Skin of body (tissue), 2 donors: ENCODE results near the gene SPRY2. TPM values are rescaled to one million over a fixed set of nuclear protein-coding genes. Genes with fewer than 3 reads are reported as not detected.
"Not testable (repeated sequence)": the region's sequence is repeated elsewhere in the genome, so short reads cannot be mapped to it uniquely, and the experiment has no call there.

Experiments used
- DNase-seq: peaks from one replicate; lab custom pipeline; 2025; lab: John Stamatoyannopoulos, UW
- total RNA-seq: library from RNA; depleted of rRNA; stranded (reverse); fragments of >200 nt; gene quantifications from one replicate; pipeline ENCODE4 v1.2.3, GENCODE V29; 2014

The SPRY2 gene
- total RNA-seq, 1 donor from 2014 or later = 22.0 TPM

DNA sequence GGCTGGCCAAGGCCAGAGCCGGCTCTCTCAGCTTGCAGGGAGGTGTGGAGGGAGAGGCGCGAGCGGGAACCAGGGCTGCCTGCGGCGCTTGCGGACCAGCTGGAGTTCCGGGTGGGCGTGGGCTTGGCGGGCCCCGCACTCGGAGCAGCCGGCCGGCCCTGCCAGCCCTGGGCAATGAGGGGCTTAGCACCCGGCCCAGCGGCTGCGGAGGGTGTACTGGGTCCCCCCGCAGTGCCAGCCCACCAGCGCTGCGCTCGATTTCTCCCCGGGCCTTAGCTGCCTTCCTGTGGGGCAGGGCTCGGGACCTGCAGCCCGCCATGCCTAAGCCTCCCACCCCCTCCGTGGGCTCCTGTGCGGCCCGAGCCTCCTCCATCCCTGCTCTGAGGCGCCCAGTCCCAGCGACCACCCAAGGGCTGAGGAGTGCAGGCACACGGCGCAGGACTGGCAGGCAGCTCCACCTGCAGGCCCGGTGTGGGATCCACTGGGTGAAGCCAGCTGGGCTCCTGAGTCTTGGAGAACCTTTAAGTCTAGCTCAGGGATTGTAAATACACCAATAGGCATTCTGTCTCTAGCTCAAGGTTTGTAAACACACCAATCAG is 14.7 kb upstream of the SPRY2 start:
- DNase-seq = not testable (repeated sequence)

DNA sequence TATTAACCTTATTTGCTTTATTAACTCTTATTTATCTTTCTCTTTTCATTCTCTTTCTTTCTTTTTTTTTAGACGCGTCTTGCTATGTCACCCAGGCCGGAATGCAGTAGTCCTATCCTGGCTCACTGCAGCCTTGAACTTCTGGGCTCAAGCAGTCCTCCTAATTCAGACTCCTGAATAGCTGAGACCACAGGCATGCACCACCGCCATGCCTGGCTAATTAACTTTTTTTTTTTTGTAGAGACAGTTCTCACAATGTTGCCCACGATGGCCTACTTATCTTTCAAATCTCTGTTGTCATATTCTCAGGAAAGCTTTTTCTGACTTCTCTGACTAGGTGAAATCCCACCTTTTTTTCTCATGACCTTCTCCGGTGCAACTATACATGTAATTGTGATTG is 7.8 kb upstream of the SPRY2 start:
- DNase-seq = no peak

DNA sequence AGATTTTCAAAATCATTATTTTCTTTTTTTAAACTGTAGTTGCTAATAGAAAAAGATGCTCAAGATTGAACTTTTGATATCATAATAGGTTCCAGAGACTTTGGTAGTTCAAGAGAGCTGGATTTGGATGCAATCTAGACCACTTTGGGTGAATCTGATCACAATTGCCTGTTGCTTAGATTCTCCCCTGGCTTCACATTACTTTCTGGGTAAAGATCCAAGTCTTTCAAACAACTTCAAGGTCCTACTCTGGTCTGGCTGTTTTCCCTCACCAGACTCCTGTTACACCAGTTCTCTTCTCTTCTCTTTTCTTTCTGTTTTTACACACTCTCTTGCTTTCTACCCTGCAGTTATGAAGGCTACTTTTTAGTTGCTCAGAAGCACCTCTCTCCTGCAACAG is 7.4 kb upstream of the SPRY2 start:
- DNase-seq = no peak

- DNase-seq = no peak
Observed at GRCh38 chr13:80345771-80346510, 5.0 kb upstream of the SPRY2 start.

DNA sequence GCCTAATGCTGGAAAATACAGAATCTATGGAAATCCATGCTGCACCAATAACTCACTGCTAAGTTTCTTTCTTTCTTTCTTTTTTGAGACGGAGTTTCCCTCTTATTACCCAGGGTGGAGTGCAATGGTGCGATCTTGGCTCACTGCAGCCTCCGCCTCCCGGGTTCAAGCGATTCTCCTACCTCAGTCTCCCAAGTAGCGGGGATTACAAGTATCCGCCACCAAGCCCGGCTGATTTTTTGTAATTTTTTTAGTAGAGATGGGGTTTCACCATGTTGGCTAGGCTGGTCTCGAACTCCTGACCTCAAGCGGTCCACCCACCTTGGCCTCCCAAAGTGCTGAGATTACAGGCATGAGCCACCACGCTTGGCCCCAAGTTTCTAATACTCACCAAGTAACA is 3.1 kb upstream of the SPRY2 start:
- not testable (repeated sequence) for DNase-seq

- peak; percentile 58 for DNase-seq
Observed at GRCh38 chr13:80342471-80343371, 1.8 kb upstream of the SPRY2 start.

GRCh38 chr13:80341756-80342370 is 937 bp upstream of the SPRY2 start:
- DNase-seq = peak; percentile 77

DNA sequence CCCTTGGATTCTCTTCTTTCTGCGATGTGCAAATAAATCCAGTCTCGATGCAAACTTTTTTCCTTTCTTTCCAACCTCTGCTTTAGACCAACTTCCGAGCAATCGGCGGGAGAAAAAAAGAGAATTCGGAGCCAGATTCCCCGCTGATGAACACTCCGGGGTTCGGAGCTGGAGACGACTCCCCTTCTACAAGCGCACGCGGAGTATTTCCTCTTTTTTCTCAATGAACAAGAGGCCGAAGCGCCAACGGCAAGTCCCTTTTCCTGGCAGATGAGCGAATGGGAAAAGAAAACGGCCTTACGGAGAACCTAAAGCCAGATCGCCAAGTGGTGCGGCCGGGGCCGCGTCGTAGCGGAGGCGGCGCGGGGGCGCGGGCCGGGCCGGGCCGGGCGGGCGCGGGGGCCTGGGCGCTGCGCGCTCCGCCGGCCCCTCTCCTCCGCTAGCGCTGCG is 250 bp downstream of the SPRY2 start:
- peak; percentile 68 for DNase-seq

- no peak for DNase-seq
Observed at GRCh38 chr13:80339912-80340650, 845 bp downstream of the SPRY2 start.

DNA sequence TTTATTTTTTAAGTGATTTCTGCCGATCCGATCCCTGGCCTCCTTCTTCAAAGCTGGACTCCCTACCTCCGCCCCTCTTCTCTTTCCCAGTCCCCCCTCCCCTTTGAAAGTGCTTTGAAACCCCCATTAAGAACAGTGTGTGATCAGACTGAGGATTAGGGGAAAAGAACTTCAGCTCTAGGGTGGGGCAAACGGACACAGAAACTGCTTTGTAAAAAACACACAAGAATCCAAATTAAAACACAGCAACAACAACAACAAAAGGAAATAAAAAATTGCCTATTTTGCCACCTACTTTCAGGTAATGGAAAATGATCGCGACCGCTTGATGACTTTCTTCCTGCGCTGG is 1.4 kb downstream of the SPRY2 start:
- peak; percentile 50 for DNase-seq

GRCh38 chr13:80338781-80339562 is 2.0 kb downstream of the SPRY2 start:
- peak; percentile 84 for DNase-seq

GRCh38 chr13:80337288-80338081 is 3.4 kb downstream of the SPRY2 start:
- no peak for DNase-seq

- no peak for DNase-seq
Observed at GRCh38 chr13:80336776-80337287, 4.1 kb downstream of the SPRY2 start.

DNA sequence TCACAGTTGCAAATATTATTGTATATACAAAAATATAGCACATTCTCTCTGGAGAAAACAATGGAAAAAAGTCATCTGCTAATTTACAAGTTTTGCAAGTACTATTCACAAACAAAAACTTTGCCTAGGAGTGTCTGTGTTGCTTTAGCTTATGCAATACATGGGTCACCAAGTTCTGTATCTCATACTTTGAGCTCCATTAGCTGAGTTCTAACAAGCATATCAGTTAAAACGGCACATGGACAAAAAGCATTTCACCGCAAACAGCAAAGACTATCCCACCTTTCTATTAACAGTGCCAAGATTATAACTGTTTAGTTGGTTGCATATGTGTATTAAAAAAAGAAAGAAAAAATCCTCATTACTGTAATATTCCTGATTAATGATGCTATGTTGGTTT is 4.6 kb downstream of the SPRY2 start:
- peak; percentile 9 for DNase-seq

GRCh38 chr13:80334597-80335260 is 6.2 kb downstream of the SPRY2 start:
- DNase-seq = no peak

GRCh38 chr13:80331984-80332383 is 8.9 kb downstream of the SPRY2 start:
- DNase-seq = no peak

DNA sequence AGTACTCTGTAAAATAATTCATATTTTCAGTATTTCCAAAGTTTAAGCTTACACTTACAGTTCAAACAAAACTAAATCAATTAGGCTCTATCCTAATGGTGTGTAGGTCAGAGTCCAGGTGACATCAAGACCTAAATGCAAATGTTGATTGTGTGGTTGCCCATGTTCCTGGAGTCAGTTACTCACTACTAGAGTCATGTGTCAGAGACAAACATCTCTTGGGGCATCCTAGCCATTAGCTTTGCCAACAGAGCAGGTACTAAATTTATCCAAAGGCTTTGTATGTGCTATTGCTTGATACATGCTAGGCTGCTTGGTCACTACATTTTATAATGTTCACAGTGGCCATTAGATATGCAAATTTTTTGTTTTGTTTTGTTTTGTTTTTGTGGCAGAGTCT is 11.7 kb downstream of the SPRY2 start:
- DNase-seq = no peak

DNA sequence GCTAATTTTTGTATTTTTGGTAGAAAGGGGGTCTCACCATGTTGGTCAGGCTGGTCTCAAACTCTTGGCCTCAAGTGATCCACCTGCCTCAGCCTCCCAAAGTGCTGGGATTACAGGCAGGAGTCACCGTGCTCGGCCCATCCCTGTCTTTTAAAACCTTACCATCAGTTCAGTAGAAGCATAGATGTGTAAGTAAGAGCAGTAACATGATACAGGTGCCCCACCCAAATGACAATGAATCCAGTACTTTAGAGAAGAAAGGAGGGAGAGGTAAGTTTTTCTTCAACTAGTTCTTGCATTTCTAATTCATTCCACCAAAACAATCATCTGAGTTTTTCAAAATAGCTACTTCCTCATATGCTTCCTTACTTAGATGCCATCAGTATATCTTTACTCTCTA is 21.9 kb downstream of the SPRY2 start:
- no peak for DNase-seq
